H9 (cell line): ENCODE results near the gene DNAJB9. TPM values are rescaled to one million over a fixed set of nuclear protein-coding genes. Genes with fewer than 3 reads are reported as not detected.

Experiments used
- DNase-seq: peaks from one replicate; pipeline ENCODE4 v3.0.0-alpha.2; 2017
- H2AFZ ChIP-seq: one replicate; pipeline ENCODE4 v1.6.1; 2013; ENCODE audit warnings: mild to moderate bottlenecking, low read length, control low read depth, moderate library complexity
- H2AK5ac ChIP-seq: 2 replicates; pipeline ENCODE4 v1.6.1; 2013; ENCODE audit warnings: low read length, control low read depth, mixed read lengths; ENCODE audit not compliant: insufficient read length
- H2BK120ac ChIP-seq: one replicate; pipeline ENCODE4 v1.6.1; 2013; ENCODE audit warnings: low read depth, mild to moderate bottlenecking, low read length, control low read depth, inconsistent platforms; ENCODE audit not compliant: poor library complexity, severe bottlenecking
- H2BK12ac ChIP-seq: 2 replicates; pipeline ENCODE4 v1.6.1; 2013; ENCODE audit warnings: low read length, control low read depth, mixed read lengths, low read depth; ENCODE audit not compliant: insufficient read length
- H2BK15ac ChIP-seq: 2 replicates; pipeline ENCODE4 v1.6.1; 2013; ENCODE audit warnings: low read depth, low read length, control low read depth
- H2BK20ac ChIP-seq: one replicate; pipeline ENCODE4 v1.6.1; 2013; ENCODE audit warnings: low read depth, mild to moderate bottlenecking, low read length, control low read depth, inconsistent platforms; ENCODE audit not compliant: poor library complexity, severe bottlenecking
- H2BK5ac ChIP-seq: 2 replicates; pipeline ENCODE4 v1.6.1; 2013; ENCODE audit warnings: low read length, control low read depth, mixed read lengths; ENCODE audit not compliant: insufficient read length
- H3K14ac ChIP-seq: 2 replicates; pipeline ENCODE4 v1.6.1; 2013; ENCODE audit warnings: low read length, control low read depth; ENCODE audit not compliant: insufficient read depth
- H3K18ac ChIP-seq: 2 replicates; pipeline ENCODE4 v1.6.1; 2013; ENCODE audit warnings: low read depth, mild to moderate bottlenecking, mixed read lengths, low read length, control low read depth; ENCODE audit not compliant: insufficient read length
- H3K23ac ChIP-seq: 2 replicates; pipeline ENCODE4 v1.6.1; 2013; ENCODE audit warnings: low read length, control low read depth, mixed read lengths, low read depth; ENCODE audit not compliant: insufficient read length
- H3K23me2 ChIP-seq: 2 replicates; pipeline ENCODE4 v1.6.1; 2013; ENCODE audit warnings: low read depth, mild to moderate bottlenecking, mixed read lengths, low read length, control low read depth; ENCODE audit not compliant: insufficient read length, poor library complexity, severe bottlenecking
- H3K27ac ChIP-seq: 2 replicates; pipeline ENCODE4 v1.5.1; 2013; ENCODE audit warnings: low read length, control low read depth, mixed read lengths, low read depth; ENCODE audit not compliant: insufficient read length
- H3K27me3 ChIP-seq: 2 replicates; pipeline ENCODE4 v1.6.1; 2013; ENCODE audit warnings: low read length, control low read depth, inconsistent platforms; ENCODE audit not compliant: insufficient read depth
- H3K4ac ChIP-seq: 2 replicates; pipeline ENCODE4 v1.6.1; 2013; ENCODE audit warnings: low read depth, mild to moderate bottlenecking, control low read depth, inconsistent platforms, low read length, moderate library complexity
- H3K4me1 ChIP-seq: 2 replicates; pipeline ENCODE4 v1.6.1; 2013; ENCODE audit warnings: low read length, control low read depth, inconsistent platforms; ENCODE audit not compliant: insufficient read depth
- H3K4me2 ChIP-seq: 2 replicates; pipeline ENCODE4 v1.6.1; 2013; ENCODE audit warnings: low read length, control low read depth, mixed read lengths; ENCODE audit not compliant: insufficient read length, insufficient read depth
- H3K56ac ChIP-seq: 2 replicates; pipeline ENCODE4 v1.6.1; 2013; ENCODE audit warnings: low read depth, mild to moderate bottlenecking, mixed read lengths, low read length, control low read depth; ENCODE audit not compliant: insufficient read length
- H3K79me1 ChIP-seq: 2 replicates; pipeline ENCODE4 v1.6.1; 2013; ENCODE audit warnings: low read depth, mild to moderate bottlenecking, moderate library complexity, low read length, control low read depth, inconsistent platforms; ENCODE audit not compliant: insufficient read depth, poor library complexity, severe bottlenecking
- H3K79me2 ChIP-seq: 2 replicates; pipeline ENCODE4 v1.6.1; 2013; ENCODE audit warnings: low read length, control low read depth, inconsistent platforms; ENCODE audit not compliant: insufficient read depth
- H3K9ac ChIP-seq: 2 replicates; pipeline ENCODE4 v1.6.1; 2013; ENCODE audit warnings: low read length, control low read depth, mixed read lengths; ENCODE audit not compliant: insufficient read length; ENCODE audit errors: extremely low read depth
- H3K9me3 ChIP-seq: one replicate; pipeline ENCODE4 v1.6.1; 2013; ENCODE audit warnings: low read depth, low read length, inconsistent platforms; ENCODE audit not compliant: control insufficient read depth
- H3T11ph ChIP-seq: one replicate; pipeline ENCODE4 v1.6.1; 2013; ENCODE audit warnings: mild to moderate bottlenecking, low read length, control low read depth, inconsistent platforms
- H4K20me1 ChIP-seq: one replicate; pipeline ENCODE4 v1.6.1; 2013; ENCODE audit not compliant: control insufficient read depth, insufficient read length, insufficient read depth
- H4K5ac ChIP-seq: 2 replicates; pipeline ENCODE4 v1.6.1; 2013; ENCODE audit warnings: low read depth, mild to moderate bottlenecking, mixed read lengths, low read length, control low read depth; ENCODE audit not compliant: insufficient read length
- H4K8ac ChIP-seq: replicated peaks from 2 replicates; pipeline ENCODE4 v1.6.1; 2013; ENCODE audit warnings: low read length, control low read depth, mixed read lengths, low read depth; ENCODE audit not compliant: insufficient read length
- H4K91ac ChIP-seq: 2 replicates; pipeline ENCODE4 v1.6.1; 2013; ENCODE audit warnings: low read depth, mild to moderate bottlenecking, moderate library complexity, mixed read lengths, low read length, control low read depth; ENCODE audit not compliant: insufficient read length
- H3K27ac Mint-ChIP-seq, 3 experiments: 2 replicates in 2 of 3; 3 replicates in 1 of 3; pipeline ENCODE4 v1.8.0; 2020 to 2021; ENCODE audit warnings: mixed read lengths in 3 of 3, mild to moderate bottlenecking in 1 of 3, moderate library complexity in 1 of 3
- H3K27me3 Mint-ChIP-seq: 2 replicates; pipeline ENCODE4 v1.8.0; 2021; ENCODE audit warnings: low read depth, mild to moderate bottlenecking, moderate library complexity, mixed read lengths
- H3K36me3 Mint-ChIP-seq, 3 experiments: 2 replicates in 2 of 3; 3 replicates in 1 of 3; pipeline ENCODE4 v1.8.0; 2020 to 2021; ENCODE audit warnings: low read depth in 3 of 3, mixed read lengths in 3 of 3; ENCODE audit not compliant: insufficient read depth in 1 of 3
- H3K4me1 Mint-ChIP-seq, 2 experiments: 2 replicates each; pipeline ENCODE4 v1.8.0; 2020; ENCODE audit warnings: mixed read lengths in 2 of 2
- H3K4me3 Mint-ChIP-seq, 2 experiments: 2 replicates in 1 of 2; 3 replicates in 1 of 2; pipeline ENCODE4 v1.8.0; 2020 to 2021; ENCODE audit warnings: mild to moderate bottlenecking in 2 of 2, mixed read lengths in 2 of 2, moderate library complexity in 1 of 2
- H3K9me3 Mint-ChIP-seq, 2 experiments: 2 replicates in 1 of 2; 3 replicates in 1 of 2; pipeline ENCODE4 v1.8.0; 2020; ENCODE audit warnings: mild to moderate bottlenecking in 2 of 2, mixed read lengths in 2 of 2, moderate library complexity in 1 of 2
- CTCF ChIP-seq: fragments of 200-600 bp; sonication (generic); conservative IDR thresholded peaks from 3 replicates; pipeline ENCODE4 v1.8.0; 2021; ENCODE audit warnings: antibody characterized with exemption, mild to moderate bottlenecking
- WGBS: extraction: QIAGEN DNeasy Blood & Tissue Kit; methylation state at CpG from one replicate; pipeline ENCODE4 v1.1.7; 2013; ENCODE audit warnings: missing lambda C conversion rate, low lambda C conversion rate, mixed read lengths; ENCODE audit not compliant: insufficient read length; ENCODE audit errors: extremely low coverage; 5-methylcytosine and 5-hydroxymethylcytosine counted together
- total RNA-seq: library from RNA; stranded (reverse); gene quantifications from 2 replicates; pipeline ENCODE4 v1.2.1, GENCODE V29; 2021

DNAJB9 gene
- total RNA-seq, 1 experiment from 2014 or later = 11.3 TPM

GRCh38 chr7:108526768-108527017 lies 43.0 kb upstream of the DNAJB9 start:
- H3K4me1 ChIP-seq = peaks cover 4% of the 10 kb centered on the region; the same call in 1 of the 2 replicates
- peaks cover 7% of the 10 kb centered on the region for H3K23me2 ChIP-seq
- H4K8ac ChIP-seq = no peak overlapping the region
- DNase-seq = no peak
- no peak overlapping the region for H2BK5ac ChIP-seq
- H2BK15ac ChIP-seq = no peak overlapping the region
- H3K18ac ChIP-seq = no peak overlapping the region
- H3K9me3 ChIP-seq = no peaks in the 10 kb centered on the region
- no peak overlapping the region for H3K56ac ChIP-seq
- H3K27me3 ChIP-seq = no peaks in the 10 kb centered on the region
- no peaks in the 10 kb centered on the region for H3K79me1 ChIP-seq
- no peaks in the 10 kb centered on the region for H4K20me1 ChIP-seq
- WGBS = no CpG with 5 or more reads among the region's 3 CpGs
- Mint-ChIP-seq H3K27me3 (no peaks in the 10 kb centered on the region), H3K36me3 (no peaks in the 10 kb centered on the region), H3K27ac (peak overlapping the region; percentile 74 to 98 (median 96); a peak in 6 of 7 replicates), H3K4me1 (peaks cover 37 to 44% of the 10 kb centered on the region in 2 experiments), H3K9me3 (no peaks in the 10 kb centered on the region), H3K4me3 (peak overlapping the region; percentile 93 to 97)
- H2BK12ac ChIP-seq = no peak overlapping the region
- no peak overlapping the region for H3K23ac ChIP-seq
- H2BK120ac ChIP-seq = no peak overlapping the region
- no peak overlapping the region for H4K5ac ChIP-seq
- H3K9ac ChIP-seq = peak overlapping the region; percentile 42
- no peak overlapping the region for H2AFZ ChIP-seq
- no peak for TF ChIP-seq CTCF
- no peak overlapping the region for H3T11ph ChIP-seq
- no peak overlapping the region for H2BK20ac ChIP-seq
- H3K4ac ChIP-seq = no peak overlapping the region
- peak overlapping the region; percentile 67 for H3K4me2 ChIP-seq
- H2AK5ac ChIP-seq = no peak overlapping the region
- peak overlapping the region; percentile 19 for H3K27ac ChIP-seq
- H4K91ac ChIP-seq = no peak overlapping the region
- H3K14ac ChIP-seq = no peak overlapping the region
- H3K79me2 ChIP-seq = no peaks in the 10 kb centered on the region
